ENCODE results near the gene CBX5.
"Not testable (repeated sequence)": the region's sequence is repeated elsewhere in the genome, so short reads cannot be mapped to it uniquely, and the experiment has no call there.

The CBX5 gene

DNA sequence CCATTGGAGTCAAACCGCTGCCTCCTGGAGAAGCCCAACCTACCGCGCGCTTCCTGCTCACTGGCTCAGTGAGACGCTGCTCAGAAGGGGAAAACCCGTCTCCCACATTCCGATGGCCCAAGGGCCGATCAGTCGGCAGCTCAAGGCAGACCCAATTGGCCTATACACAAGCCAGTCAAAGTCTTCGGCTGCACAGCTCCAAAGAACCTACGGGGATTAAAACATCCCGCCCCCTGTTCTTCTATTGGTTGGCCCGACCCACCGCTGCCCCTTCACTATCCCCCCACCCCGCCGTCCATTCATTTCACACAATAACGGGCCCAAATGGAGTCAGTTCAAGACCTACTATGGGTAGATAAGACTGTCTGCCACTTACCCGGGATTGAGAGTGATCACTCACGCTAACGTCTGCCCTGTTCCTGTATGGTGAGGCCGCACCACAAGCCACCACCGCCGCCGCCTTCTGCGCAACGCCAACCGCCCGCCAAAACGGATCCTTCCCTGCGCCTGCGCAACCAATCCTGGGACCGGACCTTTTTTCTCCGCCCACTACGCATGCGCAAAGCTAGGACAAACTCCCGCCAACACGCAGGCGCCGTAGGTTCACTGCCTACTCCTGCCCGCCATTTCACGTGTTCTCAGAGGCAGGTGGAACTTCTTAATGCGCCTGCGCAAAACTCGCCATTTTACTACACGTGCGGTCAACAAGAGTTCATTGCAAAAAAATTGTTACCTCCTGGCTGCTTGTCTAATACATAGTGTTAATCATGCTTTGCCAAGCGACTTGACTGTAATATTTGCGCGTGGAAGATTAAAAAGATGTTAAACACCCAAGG lies at the start of gene CBX5:
Gene CBX5 (minus strand): TSS at position 491 of the 836 bp plus-strand sequence. CDS start 22,472 bp downstream, outside the sequence.
- DNase-seq (ENCODE audit: low spot score) = peak; percentile 99
- peak; percentile 80 for FAIRE-seq

DNA sequence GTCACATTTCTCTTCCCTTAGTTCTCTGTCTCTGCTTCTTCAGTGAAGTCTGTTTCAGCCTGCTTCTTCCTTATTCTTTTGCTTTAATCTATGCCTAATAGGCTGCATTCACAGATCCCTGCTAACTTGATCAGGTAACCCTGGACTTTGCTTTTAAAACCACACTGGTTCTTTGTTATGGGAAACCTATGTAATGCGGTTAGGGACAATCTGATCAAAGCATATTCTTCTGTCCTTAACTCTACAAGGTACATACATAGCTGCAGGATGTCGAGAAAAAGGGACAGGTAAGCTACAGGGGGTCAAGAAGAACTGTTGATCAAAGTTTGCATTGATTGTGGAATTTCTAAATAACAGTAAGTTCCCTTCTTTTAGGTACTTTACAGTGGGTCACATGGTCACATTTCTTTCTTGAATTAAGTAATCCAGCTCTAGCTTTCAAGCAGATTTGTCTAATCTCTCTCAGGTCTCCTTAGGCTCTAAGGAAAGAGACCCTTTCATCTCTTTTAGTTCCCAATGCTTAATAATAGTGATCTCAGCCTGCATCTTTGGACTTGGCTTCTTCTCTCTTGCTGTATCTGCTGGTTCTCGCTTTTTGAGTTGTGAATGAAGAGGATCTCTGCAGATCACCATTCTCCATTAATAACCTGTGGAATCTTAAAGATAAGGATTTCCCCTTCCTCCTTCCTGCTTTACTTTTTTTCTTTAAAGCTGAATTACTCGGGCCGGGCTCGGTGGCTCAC lies 48.8 kb upstream of the CBX5 start:
- FAIRE-seq = no peak
- DNase-seq (ENCODE audit: low spot score) = no peak

DNA sequence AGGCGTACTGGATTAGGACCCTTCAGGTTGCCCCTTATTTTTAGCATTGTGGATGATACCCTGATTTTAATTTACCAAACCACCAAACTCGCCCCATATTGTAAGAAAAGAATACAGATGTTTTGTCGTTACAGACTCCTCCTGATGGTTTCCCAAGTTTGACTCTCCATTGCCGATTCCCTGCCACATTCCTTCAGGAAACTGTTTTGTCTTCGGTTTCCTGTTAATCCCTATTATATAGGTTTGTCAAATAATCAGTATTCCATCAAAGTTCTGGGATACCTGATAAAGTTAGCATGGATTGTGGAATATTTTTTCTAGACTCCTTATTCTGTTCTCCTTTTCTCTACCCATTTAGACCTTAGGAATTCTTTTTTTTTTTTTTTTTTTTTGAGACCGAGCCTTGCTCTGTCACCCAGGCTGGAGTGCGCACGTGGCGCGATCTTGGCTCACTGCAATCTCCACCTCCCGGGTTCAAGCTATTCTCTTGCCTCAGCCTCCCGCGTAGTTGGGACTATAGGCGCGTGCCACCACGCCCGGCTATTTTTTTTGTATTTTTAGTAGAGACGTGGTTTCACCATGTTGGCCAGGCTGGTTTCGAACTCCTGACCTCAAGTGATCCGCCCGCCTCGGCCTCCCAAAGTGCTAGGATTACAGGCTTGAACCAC lies 45.7 kb upstream of the CBX5 start:
- DNase-seq (ENCODE audit: low spot score); FAIRE-seq: not testable (repeated sequence)

DNA sequence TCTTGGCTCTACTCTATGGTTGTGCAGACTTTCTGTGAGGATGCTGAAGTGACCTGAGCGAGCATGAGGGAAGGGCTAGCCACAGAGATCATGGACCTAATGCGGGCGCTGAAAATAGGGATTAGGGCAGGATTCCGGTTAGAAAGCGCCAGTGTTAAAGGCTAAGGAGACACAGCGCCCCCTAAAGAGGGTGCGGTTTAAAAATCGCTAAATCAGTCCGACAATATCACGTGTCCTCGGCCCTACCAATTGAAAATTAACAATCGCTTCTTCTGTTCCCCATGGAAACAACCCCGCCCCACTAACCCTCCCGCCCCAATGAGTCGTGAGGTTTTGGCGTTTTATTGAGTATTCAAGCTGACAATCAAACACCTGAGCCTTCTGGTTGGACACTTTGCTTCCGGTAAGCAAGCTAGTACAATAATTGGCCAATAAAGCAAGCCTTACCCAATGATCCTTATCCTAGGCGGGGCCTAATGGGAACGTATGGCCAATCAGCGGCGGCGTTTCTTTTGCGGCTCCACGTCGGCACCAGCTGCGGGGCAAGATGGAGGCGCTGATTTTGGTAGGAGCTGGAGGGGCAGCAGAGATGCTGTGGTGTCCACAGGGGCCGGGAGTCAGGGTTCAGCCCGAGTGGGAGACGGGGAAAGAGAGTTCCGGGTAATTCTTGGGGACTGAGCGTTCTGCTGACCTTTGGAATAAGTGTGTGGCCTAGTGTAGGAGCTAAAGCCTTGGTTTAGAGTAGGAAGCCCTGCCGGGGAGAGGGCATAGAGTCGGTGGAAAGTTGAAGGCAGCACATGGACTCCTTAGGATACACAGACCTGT lies 44.9 kb upstream of the CBX5 start, which contains the start of gene COPZ1:
Gene COPZ1 (plus strand): TSS at position 515 of the 825 bp plus-strand sequence. CDS start 33 bp downstream, at position 548.
- peak; percentile 89 for FAIRE-seq
- peak; percentile 99 for DNase-seq (ENCODE audit: low spot score)

DNA sequence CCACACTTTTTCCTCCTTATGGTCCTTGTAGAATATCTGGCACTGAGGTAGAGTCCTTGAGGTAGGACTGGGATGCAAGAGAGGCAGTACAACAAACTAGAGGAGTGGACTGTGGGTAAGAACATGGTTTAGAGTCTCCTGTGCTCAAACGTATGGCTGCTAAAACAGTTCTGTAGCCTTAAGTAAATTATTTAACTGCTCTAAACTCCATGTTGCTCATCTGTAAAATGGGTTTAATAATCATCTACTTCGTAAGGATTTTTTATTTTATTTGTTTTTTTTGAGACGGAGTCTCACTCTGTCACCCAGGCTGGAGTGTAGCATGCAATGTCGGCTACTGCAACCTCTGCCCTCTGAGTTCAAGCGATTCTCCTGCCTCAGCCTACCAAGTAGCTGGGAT lies 41.4 kb upstream of the CBX5 start:
- FAIRE-seq (no peak), DNase-seq (ENCODE audit: low spot score) (no peak)

DNA sequence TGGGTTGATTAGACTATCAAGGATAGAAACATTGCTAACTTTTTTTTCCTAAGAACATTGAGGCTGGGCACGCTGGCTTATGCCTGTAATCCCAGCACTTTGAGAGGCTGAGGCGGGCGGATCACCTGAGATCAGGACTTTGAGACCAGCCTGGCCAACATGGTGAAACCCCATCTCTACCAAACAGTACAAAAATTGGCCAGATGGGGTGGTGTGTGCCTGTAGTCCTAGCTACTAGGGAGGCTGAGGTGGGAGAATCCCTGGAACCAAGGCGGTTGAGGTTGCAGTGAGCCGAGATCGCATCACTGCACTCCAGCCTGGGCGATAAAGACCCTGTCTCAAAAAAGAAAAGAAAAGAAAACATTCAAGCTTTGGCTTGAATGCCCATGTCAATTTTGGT lies 32.4 kb upstream of the CBX5 start:
- not testable (repeated sequence) for FAIRE-seq; DNase-seq (ENCODE audit: low spot score)

DNA sequence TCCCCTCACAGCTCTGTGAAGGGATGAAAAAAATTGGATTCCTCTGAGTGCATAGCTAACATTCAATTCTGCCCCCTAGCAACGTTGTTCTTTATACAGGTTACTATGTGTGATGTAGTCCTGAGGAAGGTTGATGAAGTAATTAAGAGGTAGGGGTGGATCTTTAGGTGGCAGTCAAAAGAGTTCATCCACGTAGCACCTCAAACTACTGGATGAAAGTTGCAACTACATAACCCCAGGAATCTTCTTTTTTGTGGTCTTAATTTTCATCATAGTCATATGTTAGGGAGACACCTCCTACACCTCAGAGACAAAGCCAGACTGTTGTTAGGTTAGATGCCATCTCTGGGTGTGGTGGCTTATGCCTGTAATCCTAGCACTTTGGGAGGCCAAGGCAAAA lies 31.1 kb upstream of the CBX5 start:
- FAIRE-seq (no peak), DNase-seq (ENCODE audit: low spot score) (no peak)

DNA sequence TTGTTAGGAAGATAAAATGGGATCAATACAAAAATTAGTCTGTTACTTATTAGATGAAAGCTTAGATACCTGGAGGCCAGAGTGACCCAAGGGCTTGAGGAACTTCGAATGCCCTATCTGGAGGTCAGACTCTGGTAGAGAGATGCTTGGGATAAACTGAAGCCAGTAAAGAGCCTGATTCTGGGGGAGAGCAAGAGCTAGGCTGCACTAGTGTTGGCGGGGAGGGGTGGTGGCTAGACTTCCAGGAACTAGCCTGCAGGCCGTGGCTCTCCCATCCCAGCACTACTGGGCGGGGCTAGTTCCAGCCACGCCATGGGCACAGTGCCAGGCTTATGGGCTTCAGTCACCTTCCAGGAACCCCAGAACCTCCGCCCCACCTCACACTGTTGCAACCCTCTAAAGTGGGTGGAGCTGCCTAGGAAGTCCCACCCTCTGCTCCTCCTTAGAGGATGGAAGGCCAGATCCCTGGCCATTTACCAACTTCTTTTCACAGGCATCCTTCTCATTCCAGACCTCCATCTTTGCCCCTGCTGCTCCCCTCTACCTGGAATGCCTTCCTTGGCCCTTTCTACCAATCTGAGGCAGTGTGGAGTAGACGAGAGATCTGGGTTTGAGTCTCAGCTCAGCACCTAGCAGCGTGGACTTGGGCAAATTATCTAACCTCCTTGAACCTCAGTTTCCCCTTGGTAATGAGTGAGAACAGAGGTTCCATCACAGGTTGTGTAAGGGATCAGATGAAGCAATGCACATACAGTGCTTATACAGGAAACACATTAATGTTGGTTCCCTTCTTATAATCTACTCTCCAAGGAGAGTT lies 27.2 kb upstream of the CBX5 start:
- DNase-seq (ENCODE audit: low spot score) (peak; percentile 23), FAIRE-seq (no peak)

DNA sequence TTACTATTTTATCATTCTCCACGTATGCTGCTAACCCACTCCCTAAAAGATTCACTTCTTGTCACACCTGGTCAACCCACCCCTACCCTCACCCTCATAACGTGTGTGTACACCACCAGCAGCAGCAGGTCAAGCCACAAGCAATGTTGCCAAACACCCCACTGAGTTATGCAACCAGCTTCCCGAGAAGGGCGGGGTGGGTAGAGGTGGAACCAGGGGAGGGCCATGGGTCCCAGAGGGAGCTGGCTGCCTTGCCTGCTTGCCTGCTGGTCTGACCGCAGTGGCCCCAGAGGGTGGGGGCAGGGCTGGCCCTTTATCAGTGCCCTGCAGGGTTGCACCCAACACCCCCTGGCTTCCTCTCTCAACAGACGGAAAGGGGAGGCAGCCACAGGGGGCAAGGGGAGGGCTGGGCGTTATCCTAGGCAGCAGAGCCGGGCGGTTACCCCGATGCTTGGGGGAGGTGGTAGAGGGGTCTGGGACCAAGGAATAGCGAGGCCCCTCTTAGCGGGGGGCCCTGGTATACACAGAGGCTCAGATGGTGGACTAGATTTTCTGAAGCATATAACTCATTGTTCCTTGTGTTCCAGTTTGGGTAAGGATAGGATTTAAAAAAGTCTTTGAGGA lies 24.4 kb upstream of the CBX5 start:
- DNase-seq (ENCODE audit: low spot score) = no peak
- FAIRE-seq = no peak

DNA sequence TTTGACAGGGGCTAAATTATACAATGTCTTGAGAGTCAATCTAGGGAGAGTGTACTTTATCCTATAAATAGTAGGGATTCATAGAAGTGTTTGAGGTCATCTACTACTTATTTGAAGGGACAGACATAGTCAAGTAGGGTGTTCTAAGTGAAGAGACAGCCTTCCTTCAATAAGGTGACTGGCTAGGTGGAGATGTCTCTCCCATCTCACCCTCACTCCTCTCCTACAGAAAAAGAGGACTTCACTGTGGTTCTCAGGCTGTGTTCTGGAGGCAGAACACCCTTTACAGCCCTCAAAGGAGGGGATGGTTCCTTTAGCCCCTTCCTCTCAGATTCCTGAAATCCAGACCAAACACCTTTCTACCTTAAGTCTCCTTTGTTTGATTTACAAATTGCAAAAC lies 23.7 kb upstream of the CBX5 start:
- DNase-seq (ENCODE audit: low spot score) (no peak), FAIRE-seq (no peak)

DNA sequence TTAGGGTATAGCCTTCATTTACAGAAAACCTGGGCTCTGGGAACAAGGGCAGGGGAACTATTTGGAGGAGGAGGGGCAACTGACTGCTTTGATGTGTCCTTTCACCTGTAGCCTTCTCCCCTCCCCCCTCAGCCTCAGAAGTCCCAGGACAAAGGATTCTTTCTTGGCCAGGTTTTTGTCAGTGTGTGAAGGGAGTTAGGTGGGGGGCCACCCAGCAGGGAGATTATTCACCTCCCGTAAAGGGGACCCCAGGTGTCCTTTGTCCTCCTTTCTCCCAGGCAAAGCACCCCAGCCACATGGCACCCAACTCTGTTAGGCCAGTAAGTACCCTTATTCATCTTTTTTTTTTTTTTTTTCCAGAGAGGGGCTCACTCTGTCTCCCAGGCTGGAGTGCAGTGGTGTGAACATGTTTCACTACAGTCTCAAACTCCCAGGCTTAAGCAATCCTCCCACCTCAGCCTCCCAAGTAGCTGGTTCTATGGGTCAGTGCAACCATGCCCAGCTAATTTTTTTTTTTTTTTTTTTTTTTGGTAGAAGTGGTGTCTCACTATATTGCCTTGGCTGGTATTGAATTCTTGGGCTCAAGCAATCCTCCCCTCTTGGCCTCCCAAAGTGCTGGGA lies 21.6 kb upstream of the CBX5 start:
- DNase-seq (ENCODE audit: low spot score) (no peak), FAIRE-seq (no peak)

DNA sequence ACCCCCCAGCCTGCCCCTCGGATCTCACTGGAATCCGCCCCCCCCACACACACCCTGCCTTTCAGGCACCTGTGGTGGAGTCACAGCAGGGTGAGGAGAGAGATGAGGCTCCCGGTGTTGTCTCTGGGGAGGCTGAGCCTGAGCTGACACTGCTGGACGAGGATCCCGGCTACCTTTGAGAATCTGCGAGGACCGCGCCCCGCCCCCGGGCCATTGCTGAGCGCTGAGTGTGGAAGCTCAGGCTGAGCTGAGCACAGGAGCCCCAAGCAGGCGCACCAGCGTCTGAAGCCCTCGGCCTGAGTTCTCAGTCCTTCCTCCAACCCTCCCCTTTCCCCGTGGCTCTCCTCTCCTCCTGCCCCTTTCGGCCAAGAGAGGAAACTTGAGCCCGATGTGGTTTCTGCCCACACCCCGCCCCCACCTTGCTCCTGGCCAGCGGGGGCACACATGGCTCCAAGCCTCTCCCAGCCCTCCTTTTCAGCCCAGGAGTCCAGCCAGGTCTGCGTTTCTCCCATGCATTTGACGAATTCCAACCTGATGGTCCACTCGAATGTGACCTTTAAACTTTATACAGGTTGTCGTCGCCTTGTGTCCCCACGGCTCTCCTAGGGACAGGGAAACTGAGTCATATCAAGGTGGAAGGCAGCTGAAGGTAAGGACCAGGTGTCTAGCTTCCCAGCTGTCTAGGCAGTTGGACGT lies 21.0 kb upstream of the CBX5 start, which contains the start of gene NFE2:
Gene NFE2 (minus strand): TSS at position 284 of the 696 bp plus-strand sequence. CDS start 5,767 bp downstream, outside the sequence.
- no peak for FAIRE-seq

DNA sequence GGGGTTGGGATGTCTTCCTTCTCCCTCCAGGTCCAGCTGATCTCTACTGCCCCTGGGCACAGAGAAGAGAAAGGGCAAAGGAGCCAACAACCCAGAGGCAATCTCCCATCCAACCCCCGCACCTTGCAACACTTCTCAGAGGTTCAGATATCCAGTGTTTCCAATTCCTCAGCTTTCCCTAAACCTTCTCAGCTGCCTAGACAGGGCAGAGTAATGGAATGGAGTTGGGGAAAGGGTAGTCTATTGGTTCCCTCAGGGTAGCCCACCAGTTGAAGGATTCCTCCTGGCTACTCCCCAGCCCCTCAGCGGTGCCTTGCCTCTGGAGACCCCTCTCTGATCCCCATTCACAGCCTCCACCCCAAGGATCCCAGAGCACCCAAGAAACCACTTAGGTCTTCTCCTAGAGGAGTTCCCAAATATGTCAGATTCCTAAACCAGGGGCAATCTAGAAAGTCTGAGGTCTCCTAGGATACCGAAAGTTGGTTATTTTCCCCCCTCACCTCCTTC lies 20.4 kb upstream of the CBX5 start:
- no peak for FAIRE-seq

More for the DNA sequence above, 21.0 kb upstream of the CBX5 start, which contains the start of gene NFE2:
- peak; percentile 31 for DNase-seq (ENCODE audit: low spot score)

DNA sequence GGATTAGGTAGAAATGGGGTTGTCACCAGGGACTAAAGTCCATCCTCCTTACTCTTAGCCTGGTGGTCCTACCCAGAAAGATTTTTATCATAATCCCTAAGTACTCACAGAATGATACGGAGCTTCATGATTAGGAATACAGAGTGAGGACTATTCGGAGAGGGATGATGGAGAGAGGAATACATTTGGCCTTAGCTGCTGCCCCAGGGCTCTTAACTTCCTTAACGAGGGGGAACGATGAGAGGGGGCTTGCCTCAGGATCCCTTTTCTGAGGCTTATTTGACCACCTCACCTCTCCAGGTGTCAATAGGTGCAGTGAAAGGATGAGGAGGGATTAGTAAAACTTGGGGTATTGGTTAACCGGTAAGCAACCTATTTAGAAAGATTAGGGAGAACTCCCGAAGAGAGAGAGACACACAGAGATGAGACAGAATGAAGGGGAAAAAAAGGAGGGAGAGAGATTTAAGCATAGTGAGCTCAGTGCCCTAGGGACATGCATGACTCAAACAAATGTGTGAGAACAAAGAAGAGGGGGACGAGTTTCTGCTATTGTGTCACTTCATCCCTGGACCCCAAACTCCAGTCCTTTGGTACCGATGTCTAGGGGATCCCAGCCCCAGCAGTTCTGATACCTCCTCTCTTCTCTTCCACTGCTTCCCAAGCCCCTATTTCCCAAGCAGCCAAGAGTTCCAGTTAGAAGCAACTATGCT lies 19.7 kb upstream of the CBX5 start:
- DNase-seq (ENCODE audit: low spot score) = no peak
- no peak for FAIRE-seq

More for the DNA sequence above, 20.4 kb upstream of the CBX5 start:
- no peak for DNase-seq (ENCODE audit: low spot score)

DNA sequence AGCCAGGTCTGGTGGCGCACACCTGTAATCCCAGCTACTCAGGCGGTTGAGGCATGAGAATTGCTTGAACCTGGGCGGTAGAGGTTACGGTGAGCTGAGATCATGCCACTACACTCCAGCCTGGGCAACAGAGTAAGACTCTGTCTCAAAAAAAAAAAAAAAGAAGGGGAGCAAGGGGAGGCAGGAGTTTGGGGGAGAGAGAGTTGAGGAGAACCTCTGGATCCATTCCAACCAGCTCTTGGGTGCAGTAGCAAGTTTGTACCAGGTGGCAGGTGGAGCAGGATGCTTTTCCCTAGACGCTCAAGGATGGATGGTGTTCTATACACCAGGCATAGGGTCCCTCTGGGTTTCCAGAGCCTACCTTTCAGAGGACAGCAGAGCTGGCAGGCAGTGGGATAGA lies 19.0 kb upstream of the CBX5 start:
- DNase-seq (ENCODE audit: low spot score) (no peak), FAIRE-seq (no peak)

DNA sequence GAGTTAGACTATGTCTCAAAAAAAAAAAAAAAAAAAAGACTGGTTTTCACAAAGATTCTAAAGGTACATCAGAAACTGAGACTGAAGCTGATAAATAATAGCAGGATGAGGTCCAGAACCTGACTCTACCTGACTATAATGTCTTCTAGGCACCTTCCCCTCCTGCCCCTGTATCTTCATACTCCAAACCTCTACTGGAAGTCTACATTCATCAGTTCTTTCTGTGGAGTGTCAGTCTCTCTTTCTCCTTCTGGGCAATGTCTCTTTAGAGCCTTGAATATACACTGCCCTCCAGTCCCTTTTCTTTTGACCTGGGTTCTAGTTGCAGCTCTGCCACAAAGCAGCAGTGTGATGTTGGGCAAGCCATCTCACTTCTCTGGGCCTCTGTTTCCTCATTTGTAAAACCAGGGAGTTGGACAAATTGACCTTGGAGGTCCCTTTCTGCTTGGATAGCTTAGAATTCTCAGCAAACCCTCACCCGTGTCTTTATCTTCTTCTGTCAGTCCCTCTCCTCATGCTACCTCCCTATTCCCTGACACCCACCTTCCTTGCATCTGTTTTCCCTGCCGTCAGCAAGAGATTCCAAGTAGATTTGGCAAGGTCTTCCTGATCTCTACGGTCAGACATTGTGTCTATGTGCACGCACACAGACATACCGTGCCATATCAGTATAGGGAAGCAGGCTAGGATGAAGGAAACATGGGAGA lies 16.6 kb upstream of the CBX5 start:
- FAIRE-seq (no peak), DNase-seq (ENCODE audit: low spot score) (no peak)
